ENCODE data around the gene FAM151B.

FAM151B gene

DNA sequence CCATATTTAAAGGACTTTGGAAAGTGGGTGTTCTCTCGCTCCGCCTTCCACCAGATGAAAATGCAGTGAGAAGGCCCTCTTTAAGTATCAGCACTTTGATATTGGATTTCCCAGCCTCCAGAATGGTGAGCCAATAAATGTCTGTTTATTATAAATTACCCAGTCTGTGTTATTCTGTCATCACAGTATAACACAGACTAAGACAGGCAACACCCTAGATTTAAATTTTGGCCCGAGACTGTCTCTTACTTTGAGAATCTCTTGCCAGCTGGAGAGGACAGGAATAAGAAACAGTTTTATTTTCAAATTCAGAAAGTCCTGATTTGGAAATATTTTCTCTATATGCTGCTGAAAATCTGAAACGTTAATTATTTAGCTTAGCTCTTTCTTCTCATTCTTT, 21.5 kb downstream of the FAM151B start:
- no peak overlapping the region for H3K4me3 ChIP-seq (ENCODE audit: low read depth, low read length)
- DNase-seq = no peak
- H3K4me1 ChIP-seq = no peaks in the 10 kb centered on the region
- H3K27me3 ChIP-seq = no peaks in the 10 kb centered on the region
- TF ChIP-seq, protein P1, sequence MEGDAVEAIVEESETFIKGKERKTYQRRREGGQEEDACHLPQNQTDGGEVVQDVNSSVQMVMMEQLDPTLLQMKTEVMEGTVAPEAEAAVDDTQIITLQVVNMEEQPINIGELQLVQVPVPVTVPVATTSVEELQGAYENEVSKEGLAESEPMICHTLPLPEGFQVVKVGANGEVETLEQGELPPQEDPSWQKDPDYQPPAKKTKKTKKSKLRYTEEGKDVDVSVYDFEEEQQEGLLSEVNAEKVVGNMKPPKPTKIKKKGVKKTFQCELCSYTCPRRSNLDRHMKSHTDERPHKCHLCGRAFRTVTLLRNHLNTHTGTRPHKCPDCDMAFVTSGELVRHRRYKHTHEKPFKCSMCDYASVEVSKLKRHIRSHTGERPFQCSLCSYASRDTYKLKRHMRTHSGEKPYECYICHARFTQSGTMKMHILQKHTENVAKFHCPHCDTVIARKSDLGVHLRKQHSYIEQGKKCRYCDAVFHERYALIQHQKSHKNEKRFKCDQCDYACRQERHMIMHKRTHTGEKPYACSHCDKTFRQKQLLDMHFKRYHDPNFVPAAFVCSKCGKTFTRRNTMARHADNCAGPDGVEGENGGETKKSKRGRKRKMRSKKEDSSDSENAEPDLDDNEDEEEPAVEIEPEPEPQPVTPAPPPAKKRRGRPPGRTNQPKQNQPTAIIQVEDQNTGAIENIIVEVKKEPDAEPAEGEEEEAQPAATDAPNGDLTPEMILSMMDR (IDR thresholded peaks at IDR 0.05; ENCODE audit: low read depth, low read length) = no peak
- H3K36me3 ChIP-seq = no peaks in the 10 kb centered on the region
- no peaks in the 10 kb centered on the region for H3K9me3 ChIP-seq

DNA sequence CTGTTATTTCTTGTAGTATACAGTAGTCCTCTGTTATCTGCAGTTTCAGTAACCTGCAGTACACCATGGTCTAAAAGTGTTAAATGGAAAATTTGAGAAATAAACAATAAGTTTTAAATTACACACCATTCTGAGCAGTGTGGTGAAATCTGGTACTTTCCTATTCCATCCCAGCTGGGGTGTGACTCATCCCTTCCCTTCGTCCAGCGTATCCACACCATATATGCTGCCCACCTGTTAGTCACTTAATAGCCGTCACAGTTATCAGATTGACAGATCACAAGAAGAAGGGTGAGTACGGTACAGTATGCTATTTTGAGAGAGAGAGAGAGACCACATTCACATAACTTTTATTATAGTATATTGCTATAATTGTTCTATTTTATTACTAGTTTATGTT, 28.9 kb downstream of the FAM151B start:
- TF ChIP-seq, protein P1 (IDR thresholded peaks at IDR 0.05; ENCODE audit: low read depth, low read length) = no peak
- no peak overlapping the region for H3K4me3 ChIP-seq (ENCODE audit: low read depth, low read length)
- no peaks in the 10 kb centered on the region for H3K36me3 ChIP-seq
- H3K27me3 ChIP-seq = no peaks in the 10 kb centered on the region
- DNase-seq = no peak
- no peaks in the 10 kb centered on the region for H3K4me1 ChIP-seq
- no peaks in the 10 kb centered on the region for H3K9me3 ChIP-seq

GRCh38 chr5:80540691-80541090, 52.8 kb downstream of the FAM151B start:
- Histone ChIP-seq H3K36me3 (no peaks in the 10 kb centered on the region), H3K4me1 (peaks cover 4% of the 10 kb centered on the region)
- TF ChIP-seq, protein P1 (IDR thresholded peaks at IDR 0.05; ENCODE audit: low read depth, low read length) = no peak

GRCh38 chr5:80541392-80541791, 53.5 kb downstream of the FAM151B start:
- TF ChIP-seq, protein P1 (IDR thresholded peaks at IDR 0.05; ENCODE audit: low read depth, low read length) = no peak
- peaks cover 3% of the 10 kb centered on the region for H3K4me1 ChIP-seq
- no peaks in the 10 kb centered on the region for H3K27me3 ChIP-seq
- H3K36me3 ChIP-seq = no peaks in the 10 kb centered on the region
- no peaks in the 10 kb centered on the region for H3K9me3 ChIP-seq
- no peak overlapping the region for H3K4me3 ChIP-seq (ENCODE audit: low read depth, low read length)
- no peak for DNase-seq

More at GRCh38 chr5:80540691-80541090, 52.8 kb downstream of the FAM151B start:
- Histone ChIP-seq H3K9me3 (no peaks in the 10 kb centered on the region), H3K27me3 (no peaks in the 10 kb centered on the region), H3K4me3 (ENCODE audit: low read depth, low read length) (no peak overlapping the region)
- no peak for DNase-seq

GRCh38 chr5:80554646-80555045, 66.7 kb downstream of the FAM151B start:
- H3K4me3 ChIP-seq (ENCODE audit: low read depth, low read length) = no peak overlapping the region
- no peak for DNase-seq
- H3K36me3 ChIP-seq = no peaks in the 10 kb centered on the region
- H3K9me3 ChIP-seq = no peaks in the 10 kb centered on the region
- peaks cover 27% of the 10 kb centered on the region for H3K27me3 ChIP-seq
- TF ChIP-seq, protein P1 (IDR thresholded peaks at IDR 0.05; ENCODE audit: low read depth, low read length) = no peak
- H3K4me1 ChIP-seq = no peaks in the 10 kb centered on the region

DNA sequence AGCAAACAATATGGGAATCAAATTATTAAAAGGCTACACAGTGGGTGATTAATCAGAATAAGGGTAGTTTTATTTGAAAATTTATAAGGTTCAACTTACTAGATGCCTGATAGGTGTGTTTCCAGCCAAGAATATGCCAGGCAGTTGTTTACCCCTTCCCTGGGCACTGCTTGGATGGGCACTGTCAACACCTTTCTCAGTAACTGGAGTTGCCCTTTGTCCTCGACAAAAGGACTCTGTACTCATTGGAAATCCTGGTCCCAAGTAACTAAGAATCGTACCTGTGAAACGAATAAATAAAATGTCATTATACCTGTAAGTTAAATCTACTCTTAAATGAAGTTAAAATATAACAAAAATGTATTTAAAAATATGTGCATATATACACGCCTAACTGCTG, 67.2 kb downstream of the FAM151B start:
- Histone ChIP-seq H3K9me3 (no peaks in the 10 kb centered on the region), H3K36me3 (no peaks in the 10 kb centered on the region), H3K4me3 (ENCODE audit: low read depth, low read length) (no peak overlapping the region), H3K4me1 (no peaks in the 10 kb centered on the region), H3K27me3 (peaks cover 26% of the 10 kb centered on the region)
- DNase-seq = no peak
- TF ChIP-seq, protein P1 (IDR thresholded peaks at IDR 0.05; ENCODE audit: low read depth, low read length) = no peak

Measured in BE2C (cell line).